Measurements from ENCODE around the gene FBXW4. TPM values are rescaled to one million over a fixed set of nuclear protein-coding genes. Genes with fewer than 3 reads are reported as not detected.

FBXW4 gene
- total and polyA plus RNA-seq, 9 of the 15 experiments (the other 6 are each of a cell fraction or from before 2014, with no cell fraction given): 1.0 to 10.6 (median 5.4) TPM

DNA sequence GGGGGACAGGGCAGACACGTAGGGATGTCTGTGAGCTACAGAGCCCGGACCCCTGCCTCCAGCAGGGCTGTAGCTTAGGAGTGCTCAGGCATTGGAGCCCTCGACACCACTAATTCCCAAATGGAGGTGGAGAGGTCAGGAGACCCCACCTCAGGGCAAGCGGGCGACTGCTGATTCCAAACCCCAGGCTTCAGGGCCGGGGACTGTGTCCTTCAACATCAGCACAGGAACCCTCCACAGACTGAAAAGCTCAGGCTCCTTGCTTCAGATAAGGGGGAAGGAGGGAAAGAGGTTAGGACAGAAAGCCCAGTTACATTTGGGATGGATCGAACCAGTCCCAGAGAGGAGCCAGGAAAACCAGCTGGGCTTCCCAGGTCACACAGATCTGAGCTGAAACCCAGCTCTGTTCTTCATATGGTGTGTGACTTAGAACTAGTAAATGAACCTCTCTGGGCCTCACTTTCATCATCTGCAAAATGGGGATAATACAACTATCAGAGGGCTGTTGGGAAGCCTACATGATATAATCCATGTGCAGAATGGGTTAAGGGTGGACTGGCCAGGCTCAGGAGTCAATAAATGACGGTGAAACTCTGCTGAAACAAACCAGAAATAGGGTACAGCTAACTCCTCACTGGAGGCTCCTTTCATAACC, 123.6 kb downstream of the FBXW4 start:
- H4K20me1 ChIP-seq (replicated peaks; ENCODE audit: control insufficient read depth, insufficient read depth, low read length): no peaks in the 10 kb centered on the region; the same call in 1 of the 2 replicates
- DNase-seq (ENCODE audit: extremely low read depth in 1 of 4, low spot score in 3 of 4) (no peak), FAIRE-seq (no peak), ATAC-seq (no peak)
- H3K4me1 ChIP-seq (replicated peaks in 1 of 2; ENCODE audit: control insufficient read depth in 2 of 2, insufficient read depth in 2 of 2, low read length in 2 of 2): peaks cover 28 to 52% of the 10 kb centered on the region in 2 experiments
- no peaks in the 10 kb centered on the region for H3K27me3 ChIP-seq (ENCODE audit: control insufficient read depth in 2 of 2, insufficient read depth in 2 of 2, low read length in 2 of 2)
- no peak overlapping the region for H3K9ac ChIP-seq (ENCODE audit: insufficient read depth in 1 of 2, low read depth in 2 of 2, low read length in 2 of 2)
- no peak overlapping the region for H3K4me2 ChIP-seq (ENCODE audit: insufficient read depth, low read length)
- no peak overlapping the region for H2AFZ ChIP-seq (ENCODE audit: low read depth, low read length)
- ChIA-PET POLR2A (interaction anchor here (0.6 to 0.7 kb wide), 4 partner anchors 16 to 389 kb away, joined by 3 to 4 read pairs (median 3); no protein-coding TSS in a partner anchor), CTCF (ENCODE audit: low intra/inter-chr PET ratio) (interaction anchor here (0.6 to 1.8 kb wide), 2 partner anchors 357 to 358 kb away, joined by 3 to 8 read pairs; no protein-coding TSS in a partner anchor)
- no peaks in the 10 kb centered on the region for H3K36me3 ChIP-seq (ENCODE audit: control insufficient read depth, insufficient read depth, low read length)
- no peaks in the 10 kb centered on the region; the same call in 1 of the 2 replicates for H3K9me3 ChIP-seq (replicated peaks; ENCODE audit: control insufficient read depth, insufficient read depth, low read depth, low read length)
- peaks cover 9% of the 10 kb centered on the region for H3K9me1 ChIP-seq (ENCODE audit: control insufficient read depth, insufficient read depth, low read length)
- WGBS (ENCODE audit: insufficient coverage, low coverage, missing lambda C conversion rate): 87% methylated on average over 7 of the region's 8 CpGs
- no peak overlapping the region for H3K4me3 ChIP-seq
- intact Hi-C loops (cut with micrococcal nuclease) (loop anchor here (10.0 kb wide), 1 partner anchor 127 kb away; no protein-coding TSS in a partner anchor), in situ Hi-C loops (cut with MboI) (loop anchor here (5.0 kb wide), 1 partner anchor 359 kb away; no protein-coding TSS in a partner anchor)
- no TSS peak for BruUV-seq (replicated peaks)
- TF ChIP-seq JUND (IDR thresholded peaks at IDR 0.05; ENCODE audit: borderline replicate concordance, low read depth, low read length): no peak
- no peak for TF ChIP-seq JUND (tag; IDR thresholded peaks at IDR 0.05; ENCODE audit: borderline replicate concordance, low read depth, low read length)
- peak; percentile 71 for TF ChIP-seq RBM25 (IDR thresholded peaks at IDR 0.05; ENCODE audit: low read depth, low read length, severe bottlenecking)
- TF ChIP-seq BCOR (IDR thresholded peaks at IDR 0.05): 0 out of 2 replicates have a peak, but pooled peaks have one; percentile 40
- TF ChIP-seq, protein P1, sequence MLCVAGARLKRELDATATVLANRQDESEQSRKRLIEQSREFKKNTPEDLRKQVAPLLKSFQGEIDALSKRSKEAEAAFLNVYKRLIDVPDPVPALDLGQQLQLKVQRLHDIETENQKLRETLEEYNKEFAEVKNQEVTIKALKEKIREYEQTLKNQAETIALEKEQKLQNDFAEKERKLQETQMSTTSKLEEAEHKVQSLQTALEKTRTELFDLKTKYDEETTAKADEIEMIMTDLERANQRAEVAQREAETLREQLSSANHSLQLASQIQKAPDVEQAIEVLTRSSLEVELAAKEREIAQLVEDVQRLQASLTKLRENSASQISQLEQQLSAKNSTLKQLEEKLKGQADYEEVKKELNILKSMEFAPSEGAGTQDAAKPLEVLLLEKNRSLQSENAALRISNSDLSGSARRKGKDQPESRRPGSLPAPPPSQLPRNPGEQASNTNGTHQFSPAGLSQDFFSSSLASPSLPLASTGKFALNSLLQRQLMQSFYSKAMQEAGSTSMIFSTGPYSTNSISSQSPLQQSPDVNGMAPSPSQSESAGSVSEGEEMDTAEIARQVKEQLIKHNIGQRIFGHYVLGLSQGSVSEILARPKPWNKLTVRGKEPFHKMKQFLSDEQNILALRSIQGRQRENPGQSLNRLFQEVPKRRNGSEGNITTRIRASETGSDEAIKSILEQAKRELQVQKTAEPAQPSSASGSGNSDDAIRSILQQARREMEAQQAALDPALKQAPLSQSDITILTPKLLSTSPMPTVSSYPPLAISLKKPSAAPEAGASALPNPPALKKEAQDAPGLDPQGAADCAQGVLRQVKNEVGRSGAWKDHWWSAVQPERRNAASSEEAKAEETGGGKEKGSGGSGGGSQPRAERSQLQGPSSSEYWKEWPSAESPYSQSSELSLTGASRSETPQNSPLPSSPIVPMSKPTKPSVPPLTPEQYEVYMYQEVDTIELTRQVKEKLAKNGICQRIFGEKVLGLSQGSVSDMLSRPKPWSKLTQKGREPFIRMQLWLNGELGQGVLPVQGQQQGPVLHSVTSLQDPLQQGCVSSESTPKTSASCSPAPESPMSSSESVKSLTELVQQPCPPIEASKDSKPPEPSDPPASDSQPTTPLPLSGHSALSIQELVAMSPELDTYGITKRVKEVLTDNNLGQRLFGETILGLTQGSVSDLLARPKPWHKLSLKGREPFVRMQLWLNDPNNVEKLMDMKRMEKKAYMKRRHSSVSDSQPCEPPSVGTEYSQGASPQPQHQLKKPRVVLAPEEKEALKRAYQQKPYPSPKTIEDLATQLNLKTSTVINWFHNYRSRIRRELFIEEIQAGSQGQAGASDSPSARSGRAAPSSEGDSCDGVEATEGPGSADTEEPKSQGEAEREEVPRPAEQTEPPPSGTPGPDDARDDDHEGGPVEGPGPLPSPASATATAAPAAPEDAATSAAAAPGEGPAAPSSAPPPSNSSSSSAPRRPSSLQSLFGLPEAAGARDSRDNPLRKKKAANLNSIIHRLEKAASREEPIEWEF (CRISPR knock-in tag; IDR thresholded peaks at IDR 0.05): no peak
- TF ChIP-seq ADNP (tag; IDR thresholded peaks at IDR 0.05): 0 out of 2 replicates have a peak, but pooled peaks have one; percentile 23
- no peaks in the 10 kb centered on the region for H3K79me2 ChIP-seq (ENCODE audit: control insufficient read depth, insufficient read depth, low read length)
- H3K27ac ChIP-seq (ENCODE audit: extremely low read depth, low read depth, low read length): no peak overlapping the region

Measured in K562 (cell line).